KOPT-K1 (cell line): ENCODE measurements around the gene KRTAP4-7.
"Not testable (repeated sequence)": the region's sequence is repeated elsewhere in the genome, so short reads cannot be mapped to it uniquely, and the experiment has no call there.

Experiments used
- H3K27ac ChIP-seq: fragments of 200-600 bp; sonication (generic); 2 replicates; pipeline ENCODE4 v1.5.1; 2016; ENCODE audit warnings: antibody characterized with exemption, mild to moderate bottlenecking, low read depth, low read length; ENCODE audit not compliant: poor library complexity, severe bottlenecking
- H3K36me3 ChIP-seq: fragments of 200-600 bp; sonication (generic); 2 replicates; pipeline ENCODE4 v1.5.1; 2017; ENCODE audit warnings: antibody characterized with exemption, mild to moderate bottlenecking, low read length, moderate library complexity; ENCODE audit not compliant: insufficient read depth
- H3K9me3 ChIP-seq: fragments of 200-600 bp; sonication (generic); 2 replicates; pipeline ENCODE4 v1.5.1; 2017; ENCODE audit warnings: antibody characterized with exemption, low read length, mild to moderate bottlenecking; ENCODE audit not compliant: insufficient read depth, poor library complexity, severe bottlenecking

Gene KRTAP4-7

GRCh38 chr17:41084100-41084856 lies at the start of gene KRTAP4-7:
TSS of gene KRTAP4-7 (plus strand) at chr17:41084150. CDS start at chr17:41084207, 57 bp downstream.
- not testable (repeated sequence) for H3K36me3 ChIP-seq, H3K27ac ChIP-seq, H3K9me3 ChIP-seq

- H3K36me3 ChIP-seq, H3K27ac ChIP-seq, H3K9me3 ChIP-seq: not testable (repeated sequence)
Measured at GRCh38 chr17:41034346-41034935, 49.5 kb upstream of the KRTAP4-7 start, which contains the start of gene KRTAP1-3. TSS of gene KRTAP1-3 (minus strand) at chr17:41034874. CDS start at chr17:41034821, 53 bp downstream.

GRCh38 chr17:41037853-41038350 lies 46.0 kb upstream of the KRTAP4-7 start:
- H3K9me3 ChIP-seq: peaks cover 6% of the 10 kb centered on the region
- no peaks in the 10 kb centered on the region for H3K36me3 ChIP-seq
- H3K27ac ChIP-seq: no peak overlapping the region

GRCh38 chr17:41040783-41041571 lies 43.0 kb upstream of the KRTAP4-7 start, which contains the start of gene KRTAP1-1:
TSS of gene KRTAP1-1 (minus strand) at chr17:41041450. CDS start at chr17:41041397, 53 bp downstream.
- H3K27ac ChIP-seq, H3K36me3 ChIP-seq: not testable (repeated sequence)
- H3K9me3 ChIP-seq: peaks cover 12% of the 10 kb centered on the region

GRCh38 chr17:41042953-41043352 lies 41.0 kb upstream of the KRTAP4-7 start:
- Histone ChIP-seq H3K27ac (no peak overlapping the region), H3K36me3 (no peaks in the 10 kb centered on the region), H3K9me3 (peaks cover 12% of the 10 kb centered on the region)

GRCh38 chr17:41046735-41047465 lies 37.0 kb upstream of the KRTAP4-7 start, which contains the start of gene KRTAP2-1:
TSS of gene KRTAP2-1 (minus strand) at chr17:41047316. CDS start at chr17:41047267, 49 bp downstream.
- not testable (repeated sequence) for H3K27ac ChIP-seq, H3K36me3 ChIP-seq
- peaks cover 12% of the 10 kb centered on the region for H3K9me3 ChIP-seq

GRCh38 chr17:41048441-41048840 lies 35.5 kb upstream of the KRTAP4-7 start:
- H3K36me3 ChIP-seq: no peaks in the 10 kb centered on the region
- H3K27ac ChIP-seq: no peak overlapping the region
- H3K9me3 ChIP-seq: peaks cover 3% of the 10 kb centered on the region

- no peak overlapping the region for H3K27ac ChIP-seq
- no peaks in the 10 kb centered on the region for H3K36me3 ChIP-seq
- H3K9me3 ChIP-seq: no peaks in the 10 kb centered on the region
Measured at GRCh38 chr17:41049110-41049509, 34.8 kb upstream of the KRTAP4-7 start.

- H3K27ac ChIP-seq: no peak overlapping the region
- no peaks in the 10 kb centered on the region for H3K36me3 ChIP-seq
- H3K9me3 ChIP-seq: peaks cover 4% of the 10 kb centered on the region
Measured at GRCh38 chr17:41052566-41052965, 31.4 kb upstream of the KRTAP4-7 start.

- H3K9me3 ChIP-seq: peaks cover 5% of the 10 kb centered on the region
Measured at GRCh38 chr17:41054025-41054424, 29.9 kb upstream of the KRTAP4-7 start.

GRCh38 chr17:41054556-41054955 lies 29.4 kb upstream of the KRTAP4-7 start:
- H3K36me3 ChIP-seq, H3K9me3 ChIP-seq, H3K27ac ChIP-seq: not testable (repeated sequence)

More at GRCh38 chr17:41054025-41054424, 29.9 kb upstream of the KRTAP4-7 start:
- Histone ChIP-seq H3K36me3 (no peaks in the 10 kb centered on the region), H3K27ac (no peak overlapping the region)

GRCh38 chr17:41055130-41055529 lies 28.8 kb upstream of the KRTAP4-7 start, which contains the start of gene KRTAP2-2:
TSS of gene KRTAP2-2 (minus strand) at chr17:41055230. CDS start at chr17:41055211, 19 bp downstream.
- not testable (repeated sequence) for H3K27ac ChIP-seq, H3K9me3 ChIP-seq, H3K36me3 ChIP-seq

GRCh38 chr17:41057547-41057946 lies 26.4 kb upstream of the KRTAP4-7 start:
- no peaks in the 10 kb centered on the region for H3K36me3 ChIP-seq
- H3K27ac ChIP-seq: no peak overlapping the region
- peaks cover 5% of the 10 kb centered on the region for H3K9me3 ChIP-seq

GRCh38 chr17:41058741-41059140 lies 25.2 kb upstream of the KRTAP4-7 start:
- H3K36me3 ChIP-seq: no peaks in the 10 kb centered on the region
- H3K9me3 ChIP-seq: peaks cover 5% of the 10 kb centered on the region
- no peak overlapping the region for H3K27ac ChIP-seq
